ENCODE data around the gene UPK2. TPM values are rescaled to one million over a fixed set of nuclear protein-coding genes. Genes with fewer than 3 reads are reported as not detected.

UPK2 gene
- total RNA-seq, 4 donors from 2014 or later: not detected

GRCh38 chr11:118924591-118925585 lies 31.2 kb upstream of the UPK2 start:
- peak in 1 of 2 donors; percentile 81 for DNase-seq (ENCODE audit: low spot score in 2 of 2)

GRCh38 chr11:118927554-118928100 lies 28.5 kb upstream of the UPK2 start:
- WGBS: 6% methylated on average over 7 of the region's 7 CpGs
- H3K4me3 ChIP-seq: peak overlapping the region; percentile 77
- H3K4me1 ChIP-seq: peaks cover 59% of the 10 kb centered on the region
- DNase-seq (ENCODE audit: low spot score in 2 of 2): no peak
- no peaks in the 10 kb centered on the region for H3K36me3 ChIP-seq
- H3K27me3 ChIP-seq: no peaks in the 10 kb centered on the region
- peak overlapping the region; percentile 96 for H3K27ac ChIP-seq
- no peaks in the 10 kb centered on the region for H3K9me3 ChIP-seq
- TF ChIP-seq CTCF (IDR thresholded peaks at IDR 0.05) (no peak), POLR2A (IDR thresholded peaks at IDR 0.05) (no peak), EP300 (IDR thresholded peaks at IDR 0.05) (no peak), POLR2AphosphoS5 (IDR thresholded peaks at IDR 0.05) (no peak)

More at GRCh38 chr11:118924591-118925585, 31.2 kb upstream of the UPK2 start:
- TF ChIP-seq POLR2AphosphoS5 (IDR thresholded peaks at IDR 0.05) (no peak), POLR2A (IDR thresholded peaks at IDR 0.05) (no peak), EP300 (IDR thresholded peaks at IDR 0.05) (no peak), CTCF (IDR thresholded peaks at IDR 0.05) (no peak)
- Histone ChIP-seq H3K4me3 (peak overlapping the region; percentile 93), H3K4me1 (peaks cover 76% of the 10 kb centered on the region), H3K27me3 (no peaks in the 10 kb centered on the region), H3K27ac (peak overlapping the region; percentile 96), H3K9me3 (no peaks in the 10 kb centered on the region), H3K36me3 (no peaks in the 10 kb centered on the region)
- 0% methylated on average over 23 of the region's 45 CpGs for WGBS

GRCh38 chr11:118928101-118928869 lies 27.8 kb upstream of the UPK2 start:
- peak overlapping the region; percentile 96 for H3K27ac ChIP-seq
- H3K36me3 ChIP-seq: no peaks in the 10 kb centered on the region
- peak overlapping the region; percentile 77 for H3K4me3 ChIP-seq
- no peaks in the 10 kb centered on the region for H3K27me3 ChIP-seq
- 0% methylated on average over 21 of the region's 32 CpGs for WGBS
- TF ChIP-seq EP300 (IDR thresholded peaks at IDR 0.05): no peak
- peak in 1 of 3 donors; percentile 51 for TF ChIP-seq POLR2AphosphoS5 (IDR thresholded peaks at IDR 0.05)
- no peak for TF ChIP-seq POLR2A (IDR thresholded peaks at IDR 0.05)
- TF ChIP-seq CTCF (IDR thresholded peaks at IDR 0.05): peak; percentile 91 to 96
- no peaks in the 10 kb centered on the region for H3K9me3 ChIP-seq
- H3K4me1 ChIP-seq: peaks cover 57% of the 10 kb centered on the region
- DNase-seq (ENCODE audit: low spot score in 2 of 2): peak; percentile 96 to 97

- no peaks in the 10 kb centered on the region for H3K36me3 ChIP-seq
- no peaks in the 10 kb centered on the region for H3K9me3 ChIP-seq
- TF ChIP-seq EP300 (IDR thresholded peaks at IDR 0.05) (no peak), CTCF (IDR thresholded peaks at IDR 0.05) (no peak), POLR2AphosphoS5 (IDR thresholded peaks at IDR 0.05) (peak in 1 of 3 donors; percentile 7), POLR2A (IDR thresholded peaks at IDR 0.05) (no peak)
- H3K27ac ChIP-seq: peak overlapping the region; percentile 96
- peak; percentile 86 to 88 for DNase-seq (ENCODE audit: low spot score in 2 of 2)
- H3K4me1 ChIP-seq: peaks cover 56% of the 10 kb centered on the region
- H3K27me3 ChIP-seq: no peaks in the 10 kb centered on the region
- 0% methylated on average over 14 of the region's 26 CpGs for WGBS
- H3K4me3 ChIP-seq: peak overlapping the region; percentile 77
Observed at GRCh38 chr11:118928870-118929500, 27.1 kb upstream of the UPK2 start.

Measured in suprapubic skin (tissue), 4 donors.